PFSK-1 (cell line): ENCODE results near the gene FBN1.

Source experiments
- FOXP2 ChIP-seq: optimal IDR thresholded peaks from 2 replicates; pipeline ENCODE3; 2011; ENCODE audit warnings: borderline replicate concordance, control low read depth, inconsistent platforms; ENCODE audit not compliant: insufficient read depth; ENCODE audit errors: extremely low read length, extremely low read depth
- POLR2AphosphoS5 ChIP-seq: IDR thresholded peaks from 2 replicates; pipeline ENCODE4 v1.6.1; 2012; ENCODE audit warnings: low read depth, mild to moderate bottlenecking, control low read depth, low read length, moderate library complexity
- SIN3A ChIP-seq: IDR thresholded peaks from 2 replicates; pipeline ENCODE4 v1.6.1; 2012; ENCODE audit warnings: mild to moderate bottlenecking, low read length, moderate library complexity, borderline replicate concordance; ENCODE audit not compliant: insufficient read depth
- TAF1 ChIP-seq: IDR thresholded peaks from 2 replicates; pipeline ENCODE4 v1.6.1; 2012; ENCODE audit warnings: low read length, control low read depth, borderline replicate concordance; ENCODE audit not compliant: insufficient read depth
- TF ChIP-seq, protein P1 (sequence below), 2 experiments: IDR thresholded peaks; 2 replicates each; pipeline versions ENCODE4 v1.6.1 to v1.8.0; 2011 to 2012; ENCODE audit warnings: low read depth in 2 of 2, low read length in 2 of 2, control low read depth in 1 of 2, inconsistent platforms in 1 of 2, mild to moderate bottlenecking in 1 of 2, moderate library complexity in 1 of 2; ENCODE audit not compliant: insufficient read depth in 1 of 2

FBN1 gene

DNA sequence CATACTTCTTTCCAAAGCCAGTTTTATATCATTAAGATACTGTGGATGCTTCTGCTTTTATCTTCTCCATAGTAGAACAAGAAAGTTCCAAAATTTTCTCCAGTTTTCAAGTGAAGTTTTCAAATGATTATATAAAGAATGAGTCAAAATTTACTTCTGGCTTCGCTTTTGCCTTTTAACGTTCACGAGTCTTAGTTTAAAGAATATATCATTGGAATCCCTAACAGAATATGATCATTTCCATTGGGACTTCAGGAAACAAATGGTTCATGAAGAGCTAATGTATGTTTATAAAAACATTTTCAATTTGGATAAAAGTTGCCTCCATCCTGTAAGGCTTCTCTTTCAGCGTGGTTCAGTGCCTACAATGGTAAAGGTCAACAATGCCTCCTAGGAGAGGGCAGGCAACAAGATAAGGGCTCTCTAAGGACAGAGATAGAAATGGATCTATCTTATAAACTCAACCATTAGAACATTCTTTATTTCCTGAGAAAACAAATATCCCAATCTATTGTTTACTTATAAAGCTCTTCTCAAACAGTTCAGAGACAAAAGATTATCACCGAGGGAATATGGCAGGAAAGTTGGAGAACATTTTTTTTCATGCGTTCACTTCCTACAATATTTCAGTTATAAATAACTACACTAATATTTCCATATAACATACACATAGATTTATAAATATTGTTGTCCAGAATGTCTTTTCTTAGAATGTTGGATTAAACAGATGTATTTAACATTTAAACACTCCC, 60.5 kb downstream of the FBN1 start:
- TF ChIP-seq, protein P1, sequence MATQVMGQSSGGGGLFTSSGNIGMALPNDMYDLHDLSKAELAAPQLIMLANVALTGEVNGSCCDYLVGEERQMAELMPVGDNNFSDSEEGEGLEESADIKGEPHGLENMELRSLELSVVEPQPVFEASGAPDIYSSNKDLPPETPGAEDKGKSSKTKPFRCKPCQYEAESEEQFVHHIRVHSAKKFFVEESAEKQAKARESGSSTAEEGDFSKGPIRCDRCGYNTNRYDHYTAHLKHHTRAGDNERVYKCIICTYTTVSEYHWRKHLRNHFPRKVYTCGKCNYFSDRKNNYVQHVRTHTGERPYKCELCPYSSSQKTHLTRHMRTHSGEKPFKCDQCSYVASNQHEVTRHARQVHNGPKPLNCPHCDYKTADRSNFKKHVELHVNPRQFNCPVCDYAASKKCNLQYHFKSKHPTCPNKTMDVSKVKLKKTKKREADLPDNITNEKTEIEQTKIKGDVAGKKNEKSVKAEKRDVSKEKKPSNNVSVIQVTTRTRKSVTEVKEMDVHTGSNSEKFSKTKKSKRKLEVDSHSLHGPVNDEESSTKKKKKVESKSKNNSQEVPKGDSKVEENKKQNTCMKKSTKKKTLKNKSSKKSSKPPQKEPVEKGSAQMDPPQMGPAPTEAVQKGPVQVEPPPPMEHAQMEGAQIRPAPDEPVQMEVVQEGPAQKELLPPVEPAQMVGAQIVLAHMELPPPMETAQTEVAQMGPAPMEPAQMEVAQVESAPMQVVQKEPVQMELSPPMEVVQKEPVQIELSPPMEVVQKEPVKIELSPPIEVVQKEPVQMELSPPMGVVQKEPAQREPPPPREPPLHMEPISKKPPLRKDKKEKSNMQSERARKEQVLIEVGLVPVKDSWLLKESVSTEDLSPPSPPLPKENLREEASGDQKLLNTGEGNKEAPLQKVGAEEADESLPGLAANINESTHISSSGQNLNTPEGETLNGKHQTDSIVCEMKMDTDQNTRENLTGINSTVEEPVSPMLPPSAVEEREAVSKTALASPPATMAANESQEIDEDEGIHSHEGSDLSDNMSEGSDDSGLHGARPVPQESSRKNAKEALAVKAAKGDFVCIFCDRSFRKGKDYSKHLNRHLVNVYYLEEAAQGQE (IDR thresholded peaks at IDR 0.05; ENCODE audit: insufficient read depth in 1 of 2, low read depth in 2 of 2, low read length in 2 of 2), result no peak
- TF ChIP-seq POLR2AphosphoS5 (no peak), TAF1 (no peak), SIN3A (no peak), FOXP2 (no peak)

GRCh38 chr15:48584090-48584811, 61.3 kb downstream of the FBN1 start:
- TF ChIP-seq POLR2AphosphoS5, result no peak
- TF ChIP-seq SIN3A, result peak; percentile 31; the same call in 1 of the 2 replicates

DNA sequence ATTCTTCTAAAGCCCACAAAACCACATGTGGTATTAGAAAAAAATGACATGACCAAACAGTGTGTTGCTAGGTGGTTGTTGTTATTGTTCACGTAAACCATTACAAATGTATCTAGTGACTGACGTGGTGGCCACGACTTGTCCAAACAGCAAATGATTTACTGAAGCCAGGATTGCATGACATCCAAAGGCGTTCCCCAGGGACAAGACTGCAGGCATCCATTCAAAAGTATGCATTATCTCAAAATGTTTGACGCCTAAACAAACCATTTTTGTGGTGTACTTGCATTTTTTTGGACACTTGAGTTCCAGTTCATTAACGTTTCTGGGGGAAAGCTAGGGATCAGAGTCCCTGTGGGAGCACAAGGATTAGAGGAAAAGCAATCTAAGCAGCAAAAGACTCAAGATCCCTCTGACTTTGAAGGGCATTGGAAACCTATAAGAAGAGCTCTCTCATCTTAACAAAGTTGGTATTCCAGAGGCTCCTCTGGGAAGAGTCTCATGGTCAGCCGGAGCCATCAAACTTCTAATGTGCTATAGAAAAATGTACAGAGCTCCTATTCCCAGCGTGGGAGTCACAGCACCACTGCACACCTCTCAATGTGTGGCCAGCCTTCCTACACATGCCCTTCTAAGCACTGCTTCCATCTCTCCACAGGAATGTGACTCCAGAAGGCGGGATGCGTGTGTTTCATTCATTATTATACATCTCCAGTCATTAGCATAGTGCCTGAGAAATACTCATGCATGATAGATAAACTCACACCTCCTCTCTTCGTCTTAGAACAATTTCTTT, 62.9 kb downstream of the FBN1 start:
- TF ChIP-seq POLR2AphosphoS5 (peak; percentile 36; the same call in 1 of the 2 replicates), FOXP2 (peak; percentile 84)
- TF ChIP-seq, protein P1 (IDR thresholded peaks at IDR 0.05; ENCODE audit: insufficient read depth in 1 of 2, low read depth in 2 of 2, low read length in 2 of 2), result no peak

- TF ChIP-seq SIN3A (0 out of 2 replicates have a peak, but pooled peaks have one; percentile 28), POLR2AphosphoS5 (no peak), FOXP2 (no peak), TAF1 (no peak)
- TF ChIP-seq, protein P1 (IDR thresholded peaks at IDR 0.05; ENCODE audit: insufficient read depth in 1 of 2, low read depth in 2 of 2, low read length in 2 of 2), result no peak
Observed at GRCh38 chr15:48581219-48581618, 64.3 kb downstream of the FBN1 start.

DNA sequence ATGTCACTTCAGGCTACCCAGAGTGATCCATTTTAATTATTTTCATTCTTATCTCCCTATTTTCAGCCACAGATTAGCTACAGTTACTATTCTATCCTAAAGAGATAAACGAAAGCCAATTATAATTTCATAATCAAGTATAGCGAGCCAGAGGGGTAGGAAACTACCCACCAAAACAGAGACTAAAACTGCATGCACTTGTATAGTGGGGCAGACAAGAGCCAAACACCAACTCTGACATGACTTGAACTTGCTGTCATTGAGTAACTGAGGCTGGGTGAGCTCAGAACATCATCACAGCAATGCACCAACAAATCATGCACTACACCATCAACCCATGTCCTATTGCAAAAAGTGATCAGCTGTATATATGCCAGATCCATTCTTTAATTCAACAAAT, 64.8 kb downstream of the FBN1 start:
- TF ChIP-seq TAF1 (no peak), SIN3A (no peak), FOXP2 (no peak)
- TF ChIP-seq, protein P1 (IDR thresholded peaks at IDR 0.05; ENCODE audit: insufficient read depth in 1 of 2, low read depth in 2 of 2, low read length in 2 of 2), result no peak
